Type B pancreatic cell (in vitro differentiated cells): Measurements from ENCODE around the gene CLEC11A. TPM values are rescaled to one million over a fixed set of nuclear protein-coding genes. Genes with fewer than 3 reads are reported as not detected.

ENCODE experiments used
- DNase-seq: peaks from one replicate; pipeline ENCODE4 v3.0.0; 2021; ENCODE audit warnings: mixed read lengths; ENCODE audit not compliant: unreplicated experiment; ENCODE audit errors: extremely low spot score
- H3K27ac Mint-ChIP-seq: 2 replicates; pipeline ENCODE4 v1.8.0; 2021; ENCODE audit warnings: mild to moderate bottlenecking, mixed read lengths
- H3K27me3 Mint-ChIP-seq: 2 replicates; pipeline ENCODE4 v1.8.0; 2021; ENCODE audit warnings: mixed read lengths
- H3K36me3 Mint-ChIP-seq: 2 replicates; pipeline ENCODE4 v1.8.0; 2021; ENCODE audit warnings: mixed read lengths
- H3K4me1 Mint-ChIP-seq: one replicate; pipeline ENCODE4 v1.8.0; 2021; ENCODE audit warnings: mixed read lengths; ENCODE audit not compliant: unreplicated experiment
- H3K4me3 Mint-ChIP-seq: 2 replicates; pipeline ENCODE4 v1.8.0; 2021; ENCODE audit warnings: mild to moderate bottlenecking, mixed read lengths
- H3K9me3 Mint-ChIP-seq: 2 replicates; pipeline ENCODE4 v1.8.0; 2021; ENCODE audit warnings: mixed read lengths
- long read RNA-seq: library from polyadenylated mRNA; unstranded; transcript quantifications from one replicate; pipeline ENCODE4 v2.0.0, GENCODE V29; 2020
- total RNA-seq: library from RNA; stranded (reverse); gene quantifications from 2 replicates; pipeline ENCODE4 v1.2.1, GENCODE V29; 2021; ENCODE audit warnings: low replicate concordance
- TF ChIP-seq, protein P1 (sequence below): fragments of 200-600 bp; sonication (generic); conservative IDR thresholded peaks from 2 replicates; pipeline ENCODE4 v1.5.0; 2021; ENCODE audit warnings: antibody characterized with exemption, mild to moderate bottlenecking

Gene CLEC11A, protein sequence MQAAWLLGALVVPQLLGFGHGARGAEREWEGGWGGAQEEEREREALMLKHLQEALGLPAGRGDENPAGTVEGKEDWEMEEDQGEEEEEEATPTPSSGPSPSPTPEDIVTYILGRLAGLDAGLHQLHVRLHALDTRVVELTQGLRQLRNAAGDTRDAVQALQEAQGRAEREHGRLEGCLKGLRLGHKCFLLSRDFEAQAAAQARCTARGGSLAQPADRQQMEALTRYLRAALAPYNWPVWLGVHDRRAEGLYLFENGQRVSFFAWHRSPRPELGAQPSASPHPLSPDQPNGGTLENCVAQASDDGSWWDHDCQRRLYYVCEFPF
- 4.2 and 5.9 TPM in 2 replicates for total RNA-seq
- long read RNA-seq, result 0 reads

DNA sequence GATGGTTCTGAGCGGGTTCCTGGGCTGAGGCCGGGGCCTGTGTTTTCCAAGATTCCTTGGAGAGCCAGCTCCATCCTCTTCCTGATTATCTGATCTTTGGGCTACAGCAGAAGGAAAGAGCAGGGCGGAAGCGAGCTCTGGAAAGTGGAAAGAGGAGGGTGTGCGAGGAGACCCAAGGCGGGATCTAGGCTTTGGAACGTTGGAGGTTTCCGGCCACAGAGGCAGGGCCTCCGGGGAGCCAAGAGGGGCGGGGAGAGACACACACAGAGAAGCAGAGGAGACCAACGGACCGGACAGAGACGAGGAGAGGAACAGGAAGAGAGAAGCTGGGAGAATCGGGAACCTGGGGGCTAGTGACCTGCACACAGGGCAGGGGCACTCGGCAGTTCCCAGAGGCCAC is at the start of gene CLEC11A:
TSS of gene CLEC11A (plus strand) at position 296 of the 400 bp plus-strand sequence. CDS start 162 bp downstream, outside the sequence.
- H3K9me3 Mint-ChIP-seq, result no peaks in the 10 kb centered on the region
- DNase-seq, result no peak
- no peaks in the 10 kb centered on the region for H3K36me3 Mint-ChIP-seq
- H3K4me3 Mint-ChIP-seq, result peak within 1 kb of the TSS; percentile 93
- H3K27me3 Mint-ChIP-seq, result peaks cover 39% of the 10 kb centered on the region
- no peak within 1 kb of the TSS for H3K27ac Mint-ChIP-seq
- TF ChIP-seq, protein P1, sequence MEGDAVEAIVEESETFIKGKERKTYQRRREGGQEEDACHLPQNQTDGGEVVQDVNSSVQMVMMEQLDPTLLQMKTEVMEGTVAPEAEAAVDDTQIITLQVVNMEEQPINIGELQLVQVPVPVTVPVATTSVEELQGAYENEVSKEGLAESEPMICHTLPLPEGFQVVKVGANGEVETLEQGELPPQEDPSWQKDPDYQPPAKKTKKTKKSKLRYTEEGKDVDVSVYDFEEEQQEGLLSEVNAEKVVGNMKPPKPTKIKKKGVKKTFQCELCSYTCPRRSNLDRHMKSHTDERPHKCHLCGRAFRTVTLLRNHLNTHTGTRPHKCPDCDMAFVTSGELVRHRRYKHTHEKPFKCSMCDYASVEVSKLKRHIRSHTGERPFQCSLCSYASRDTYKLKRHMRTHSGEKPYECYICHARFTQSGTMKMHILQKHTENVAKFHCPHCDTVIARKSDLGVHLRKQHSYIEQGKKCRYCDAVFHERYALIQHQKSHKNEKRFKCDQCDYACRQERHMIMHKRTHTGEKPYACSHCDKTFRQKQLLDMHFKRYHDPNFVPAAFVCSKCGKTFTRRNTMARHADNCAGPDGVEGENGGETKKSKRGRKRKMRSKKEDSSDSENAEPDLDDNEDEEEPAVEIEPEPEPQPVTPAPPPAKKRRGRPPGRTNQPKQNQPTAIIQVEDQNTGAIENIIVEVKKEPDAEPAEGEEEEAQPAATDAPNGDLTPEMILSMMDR, result no peak
- peaks cover 25% of the 10 kb centered on the region for H3K4me1 Mint-ChIP-seq

DNA sequence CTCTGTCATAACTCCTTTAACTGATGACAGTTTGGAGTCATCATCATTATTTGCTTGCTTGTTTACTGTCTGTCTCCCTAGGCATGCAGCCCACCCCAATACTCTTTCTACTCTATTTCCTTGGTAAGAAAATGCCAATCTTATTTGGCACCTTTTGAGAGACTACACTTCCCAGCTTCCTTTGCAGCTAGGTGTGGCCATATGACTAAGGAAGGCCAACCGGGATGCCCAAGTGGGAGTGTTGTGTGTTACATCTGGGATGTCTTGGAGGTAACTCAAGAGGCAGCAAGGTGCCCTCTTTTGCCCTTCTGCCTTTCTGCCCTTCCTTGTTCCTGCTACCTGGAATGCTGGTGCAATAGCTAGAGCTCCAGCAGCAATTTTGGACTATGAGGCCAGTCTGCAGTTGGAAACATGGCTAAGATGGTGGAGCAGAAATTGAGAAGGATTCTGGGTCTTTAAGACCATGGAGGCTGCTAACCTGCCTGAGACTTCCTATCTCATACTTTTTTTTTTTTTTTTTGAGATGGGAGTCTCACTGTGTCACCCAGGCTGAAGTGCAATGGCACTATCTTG is 46.5 kb upstream of the CLEC11A start:
- Mint-ChIP-seq H3K36me3 (no peaks in the 10 kb centered on the region), H3K4me1 (no peaks in the 10 kb centered on the region), H3K4me3 (no peak overlapping the region), H3K9me3 (no peaks in the 10 kb centered on the region), H3K27ac (no peak overlapping the region), H3K27me3 (peaks cover 75% of the 10 kb centered on the region)
- TF ChIP-seq, protein P1, result no peak
- no peak for DNase-seq

DNA sequence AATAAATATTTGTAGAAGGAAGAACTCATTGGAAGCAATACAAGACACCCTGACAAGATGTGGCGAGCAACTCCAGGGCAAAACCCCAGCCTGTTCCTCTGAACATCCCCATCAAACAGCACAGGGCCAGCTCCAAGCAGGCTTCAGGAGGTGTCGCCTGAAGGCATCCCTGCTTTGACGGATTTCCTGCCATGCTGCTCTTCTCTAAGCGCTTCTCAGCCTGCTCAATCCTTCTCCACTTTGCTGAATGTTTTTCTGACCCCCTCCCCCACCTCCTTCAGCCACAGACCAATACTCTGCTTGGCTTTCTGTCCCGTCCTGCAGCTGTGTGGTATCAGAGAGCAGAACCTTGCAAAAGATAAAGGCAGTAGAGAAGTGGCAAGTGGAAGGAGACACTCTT is 45.5 kb upstream of the CLEC11A start:
- no peak for DNase-seq
- TF ChIP-seq, protein P1, result no peak
- Mint-ChIP-seq H3K4me3 (no peak overlapping the region), H3K27me3 (peaks cover 77% of the 10 kb centered on the region), H3K9me3 (no peaks in the 10 kb centered on the region), H3K4me1 (no peaks in the 10 kb centered on the region), H3K27ac (no peak overlapping the region), H3K36me3 (no peaks in the 10 kb centered on the region)

DNA sequence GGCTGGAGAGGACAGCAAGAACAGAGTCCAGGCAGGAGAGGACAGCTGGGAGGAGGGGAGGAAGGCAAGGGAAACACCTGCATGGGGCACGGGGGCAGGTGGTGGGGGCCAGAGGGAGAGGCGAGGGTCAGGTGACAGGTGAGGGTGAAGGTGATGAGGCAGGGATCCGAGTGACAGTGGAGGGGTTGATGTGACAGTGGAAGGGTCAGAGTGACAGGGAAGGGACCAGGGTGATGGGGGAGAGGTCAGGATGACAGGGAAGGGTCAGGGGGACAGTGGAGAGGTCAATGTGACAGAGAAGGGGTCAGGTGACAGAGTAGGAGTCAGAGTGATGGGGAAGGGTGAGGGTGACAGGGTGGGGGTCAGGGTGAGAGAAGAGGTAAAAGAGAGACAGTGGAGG is 44.8 kb upstream of the CLEC11A start:
- no peak overlapping the region for H3K4me3 Mint-ChIP-seq
- peaks cover 77% of the 10 kb centered on the region for H3K27me3 Mint-ChIP-seq
- DNase-seq, result no peak

DNA sequence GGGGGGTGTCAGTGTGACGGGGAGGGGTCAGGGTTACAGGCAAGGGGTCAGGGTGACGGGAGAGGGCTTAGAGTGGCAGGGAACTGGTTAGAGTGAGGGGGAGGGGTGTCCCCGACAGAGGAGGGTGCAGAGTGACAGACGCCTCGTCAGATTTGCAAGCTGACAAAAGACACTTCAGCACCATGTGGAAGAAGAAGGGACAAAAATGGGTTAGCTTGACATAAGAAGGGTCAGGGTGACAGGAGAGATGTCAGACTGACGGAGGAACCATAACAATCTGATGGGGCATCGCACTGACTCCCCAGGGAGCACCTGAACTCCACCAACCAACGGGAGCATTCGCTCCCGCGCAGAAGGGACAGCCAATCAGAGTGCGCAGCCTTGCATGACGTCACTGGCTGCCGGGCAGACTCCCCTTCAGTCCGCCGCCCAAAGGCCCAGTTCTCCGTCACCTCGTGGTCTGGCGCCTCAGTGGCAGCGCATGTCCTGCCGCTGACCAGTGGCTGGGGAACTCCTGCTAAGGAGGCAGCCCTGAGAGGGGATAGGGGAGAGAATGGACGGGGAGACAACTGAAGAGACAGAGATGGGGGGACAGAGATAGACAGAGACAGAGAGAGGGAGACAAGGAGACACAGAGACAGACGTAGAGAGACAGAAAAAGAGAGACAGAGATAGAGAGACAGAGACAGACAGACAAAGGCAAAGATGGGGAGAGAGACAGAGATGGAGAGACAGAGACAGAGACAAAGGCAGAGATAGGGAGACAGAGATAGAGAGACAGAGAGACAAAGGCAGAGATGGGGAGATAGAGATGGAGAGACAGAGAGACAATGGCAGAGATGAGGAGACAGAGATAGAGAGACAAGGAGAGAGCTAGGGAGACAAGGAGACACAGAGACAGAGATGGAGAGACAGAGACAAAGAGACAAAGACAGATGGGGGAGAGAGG is 43.7 kb upstream of the CLEC11A start:
- DNase-seq, result peak; percentile 82
- Mint-ChIP-seq H3K9me3 (no peaks in the 10 kb centered on the region), H3K4me3 (no peak overlapping the region), H3K4me1 (no peaks in the 10 kb centered on the region), H3K36me3 (no peaks in the 10 kb centered on the region), H3K27ac (peak overlapping the region; percentile 18), H3K27me3 (peaks cover 75% of the 10 kb centered on the region)
- TF ChIP-seq, protein P1, result no peak

More for the DNA sequence above, 44.8 kb upstream of the CLEC11A start:
- TF ChIP-seq, protein P1, result no peak
- no peaks in the 10 kb centered on the region for H3K9me3 Mint-ChIP-seq
- no peaks in the 10 kb centered on the region for H3K4me1 Mint-ChIP-seq
- no peak overlapping the region for H3K27ac Mint-ChIP-seq
- no peaks in the 10 kb centered on the region for H3K36me3 Mint-ChIP-seq
